ENCODE measurements around the gene COL23A1. TPM values are rescaled to one million over a fixed set of nuclear protein-coding genes. Genes with fewer than 3 reads are reported as not detected.

COL23A1 gene
- total and polyA plus RNA-seq, 8 donors = 0.52 to 9.5 (median 7.5) TPM

DNA sequence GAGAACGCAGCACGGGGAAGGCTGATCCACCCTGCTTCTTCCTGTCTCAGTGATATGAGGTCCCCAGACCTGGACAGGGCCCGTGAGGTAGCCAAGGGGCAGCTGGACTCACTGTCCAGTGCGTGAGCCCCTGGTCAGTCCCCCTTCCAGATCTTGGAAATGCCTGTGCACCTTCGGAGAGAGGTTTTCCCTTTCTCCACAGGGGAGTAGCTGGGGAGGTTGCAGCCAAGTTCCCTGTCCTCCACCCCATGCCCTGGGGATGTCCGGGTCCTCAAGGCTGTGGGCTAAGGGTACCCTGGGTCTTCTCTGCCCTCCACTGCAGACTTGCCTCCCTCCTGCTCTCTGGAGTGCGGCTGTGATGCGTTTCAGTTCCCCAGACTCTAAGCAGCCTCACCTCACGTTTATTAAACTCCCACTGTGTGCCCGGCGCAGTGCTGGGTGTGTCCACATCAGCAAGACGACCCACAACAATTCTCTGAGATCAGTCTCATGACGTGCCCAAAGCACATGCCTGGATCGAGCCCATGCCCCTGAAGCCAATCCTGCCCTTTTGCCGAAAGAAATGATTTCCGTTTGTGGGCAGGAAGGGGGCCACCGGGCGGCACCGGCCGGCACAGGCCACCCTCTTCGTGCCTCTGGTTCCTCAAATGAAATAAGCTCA lies 256.2 kb downstream of the COL23A1 start:
- Histone ChIP-seq H3K4me3 (no peak overlapping the region), H3K36me3 (no peaks in the 10 kb centered on the region), H3K4me1 (peaks cover 12 to 24% of the 10 kb centered on the region in 2 donors), H3K9me3 (no peaks in the 10 kb centered on the region), H3K27me3 (no peaks in the 10 kb centered on the region), H3K27ac (no peak overlapping the region)
- no peak for ATAC-seq
- peak in 1 of 4 donors; percentile 16 for DNase-seq
- TF ChIP-seq, protein P1, sequence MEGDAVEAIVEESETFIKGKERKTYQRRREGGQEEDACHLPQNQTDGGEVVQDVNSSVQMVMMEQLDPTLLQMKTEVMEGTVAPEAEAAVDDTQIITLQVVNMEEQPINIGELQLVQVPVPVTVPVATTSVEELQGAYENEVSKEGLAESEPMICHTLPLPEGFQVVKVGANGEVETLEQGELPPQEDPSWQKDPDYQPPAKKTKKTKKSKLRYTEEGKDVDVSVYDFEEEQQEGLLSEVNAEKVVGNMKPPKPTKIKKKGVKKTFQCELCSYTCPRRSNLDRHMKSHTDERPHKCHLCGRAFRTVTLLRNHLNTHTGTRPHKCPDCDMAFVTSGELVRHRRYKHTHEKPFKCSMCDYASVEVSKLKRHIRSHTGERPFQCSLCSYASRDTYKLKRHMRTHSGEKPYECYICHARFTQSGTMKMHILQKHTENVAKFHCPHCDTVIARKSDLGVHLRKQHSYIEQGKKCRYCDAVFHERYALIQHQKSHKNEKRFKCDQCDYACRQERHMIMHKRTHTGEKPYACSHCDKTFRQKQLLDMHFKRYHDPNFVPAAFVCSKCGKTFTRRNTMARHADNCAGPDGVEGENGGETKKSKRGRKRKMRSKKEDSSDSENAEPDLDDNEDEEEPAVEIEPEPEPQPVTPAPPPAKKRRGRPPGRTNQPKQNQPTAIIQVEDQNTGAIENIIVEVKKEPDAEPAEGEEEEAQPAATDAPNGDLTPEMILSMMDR (IDR thresholded peaks at IDR 0.05) = no peak
- intact Hi-C loops (cut with DNase I) = no loop called here

DNA sequence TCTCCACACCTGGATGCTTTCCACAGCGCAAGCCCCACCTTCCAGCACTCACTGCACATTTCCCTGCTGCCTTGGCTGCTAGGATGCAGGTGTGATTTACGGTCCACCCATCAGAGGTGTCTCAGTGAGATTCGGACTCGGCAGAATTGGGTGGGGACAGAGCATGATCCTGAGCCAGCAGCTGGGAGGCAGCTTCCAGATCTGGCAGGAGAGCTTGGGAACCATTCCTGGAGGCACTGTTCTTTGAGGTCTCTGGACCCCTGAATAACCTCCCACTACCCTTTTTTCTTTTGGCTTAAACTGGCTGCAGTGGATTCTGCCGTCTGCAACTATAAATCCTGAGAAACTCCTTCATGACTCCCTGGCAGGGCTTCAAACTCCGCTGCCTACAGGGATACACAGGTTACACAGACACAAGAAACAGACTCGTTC lies 258.0 kb downstream of the COL23A1 start:
- H3K36me3 ChIP-seq = no peaks in the 10 kb centered on the region
- no peaks in the 10 kb centered on the region for H3K27me3 ChIP-seq
- H3K4me3 ChIP-seq = no peak overlapping the region
- H3K27ac ChIP-seq = no peak overlapping the region
- ATAC-seq (no peak), DNase-seq (no peak)
- intact Hi-C loops (cut with DNase I) = no loop called here
- peaks cover 12 to 29% of the 10 kb centered on the region in 2 donors for H3K4me1 ChIP-seq
- no peaks in the 10 kb centered on the region for H3K9me3 ChIP-seq
- TF ChIP-seq, protein P1 (IDR thresholded peaks at IDR 0.05) = no peak

DNA sequence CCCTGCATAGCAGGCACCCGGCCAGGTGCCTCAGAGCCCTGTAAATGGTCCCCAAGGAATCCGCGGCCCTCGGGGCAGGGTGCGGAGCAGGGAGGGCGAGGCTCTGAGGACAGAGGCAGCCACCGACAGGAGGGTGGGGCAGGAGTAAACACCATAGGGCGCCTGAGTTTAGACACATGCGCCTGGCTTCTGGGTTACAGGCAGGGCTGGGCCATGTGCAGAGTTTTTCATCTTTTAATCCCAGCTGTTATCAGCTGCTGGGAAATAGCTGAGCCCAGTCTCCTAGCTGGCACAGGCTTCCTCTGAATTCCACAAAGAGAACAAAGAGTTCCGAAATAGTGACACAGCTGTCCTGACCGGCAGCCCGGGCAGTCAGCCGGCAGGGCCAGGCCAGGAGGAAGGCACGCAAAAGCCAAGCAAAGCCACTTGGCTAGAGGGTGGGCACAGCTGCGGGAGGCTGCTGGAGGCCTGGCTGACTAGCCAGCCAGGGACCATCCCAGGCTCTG lies 258.6 kb downstream of the COL23A1 start:
- Histone ChIP-seq H3K4me1 (peaks cover 12 to 29% of the 10 kb centered on the region in 2 donors), H3K27me3 (no peaks in the 10 kb centered on the region), H3K9me3 (no peaks in the 10 kb centered on the region), H3K4me3 (no peak overlapping the region), H3K27ac (no peak overlapping the region), H3K36me3 (no peaks in the 10 kb centered on the region)
- ATAC-seq = peak; percentile 57
- TF ChIP-seq, protein P1 (IDR thresholded peaks at IDR 0.05) = no peak
- intact Hi-C loops (cut with DNase I) = no loop called here
- DNase-seq = peak in 2 of 4 donors; percentile 66 to 77

DNA sequence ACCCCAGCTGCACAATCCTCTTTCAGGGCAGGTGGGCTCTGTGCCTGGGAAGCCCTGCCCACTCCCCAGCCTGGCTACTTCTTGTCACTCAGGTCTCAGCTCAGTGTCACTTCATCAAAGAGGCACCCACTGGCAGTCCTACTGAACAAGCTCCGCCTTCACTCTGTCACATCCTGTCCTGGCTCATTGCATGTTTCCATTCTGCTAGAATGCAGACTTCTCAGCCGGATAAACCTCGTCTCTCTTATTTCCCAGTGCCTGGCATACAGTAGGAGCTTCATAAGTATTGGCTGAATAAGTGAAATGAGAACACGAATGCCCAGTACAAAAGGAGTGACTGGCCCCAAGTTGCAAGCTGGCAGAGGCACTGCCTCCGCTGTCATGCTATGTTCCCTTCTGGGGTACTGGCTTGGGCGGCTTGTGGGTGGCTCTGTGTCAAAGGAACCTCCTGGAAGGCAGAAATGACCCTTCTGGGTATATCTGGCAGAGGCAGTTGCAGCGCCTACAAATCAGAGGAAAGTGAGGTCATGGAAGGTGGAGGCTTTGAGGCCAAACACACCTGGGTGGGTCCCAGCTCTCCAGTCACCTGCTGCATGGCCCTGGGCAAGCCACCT lies 259.3 kb downstream of the COL23A1 start:
- peak in 1 of 4 donors; percentile 69 for DNase-seq
- Histone ChIP-seq H3K4me1 (peaks cover 12 to 29% of the 10 kb centered on the region in 2 donors), H3K9me3 (no peaks in the 10 kb centered on the region), H3K27ac (no peak overlapping the region), H3K36me3 (no peaks in the 10 kb centered on the region), H3K27me3 (no peaks in the 10 kb centered on the region), H3K4me3 (no peak overlapping the region)
- TF ChIP-seq, protein P1 (IDR thresholded peaks at IDR 0.05) = no peak
- ATAC-seq = peak; percentile 15
- intact Hi-C loops (cut with DNase I) = no loop called here
